TTC549 (cell line): ENCODE data around the gene PPP1R15A.
"Not testable (repeated sequence)": the region's sequence is repeated elsewhere in the genome, so short reads cannot be mapped to it uniquely, and the experiment has no call there.

Source experiments
- FAIRE-seq: peaks from 2 replicates; lab custom pipeline; 2012; peaks lifted over from hg19 to GRCh38; lab: Jason Lieb, UNC

PPP1R15A gene

DNA sequence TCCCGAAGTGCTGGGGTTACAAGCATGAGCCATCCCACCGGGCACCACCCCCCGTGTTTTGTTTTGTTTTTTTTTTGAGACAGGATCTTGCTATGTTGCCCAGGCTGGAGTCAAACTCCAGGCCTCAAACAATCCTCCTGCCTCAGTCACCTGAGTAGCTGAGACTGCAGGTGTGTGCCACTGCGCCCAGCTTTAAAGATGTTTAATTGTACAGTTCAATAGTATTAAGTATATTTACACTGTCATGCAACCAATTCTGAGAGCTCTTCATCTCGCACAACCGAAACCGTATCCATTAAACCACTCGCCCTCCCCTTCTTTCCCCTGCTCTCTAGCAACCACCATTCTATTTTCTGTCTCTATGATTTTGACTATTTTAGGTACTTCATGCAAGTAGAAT, 43.5 kb downstream of the PPP1R15A start:
- no peak for FAIRE-seq

DNA sequence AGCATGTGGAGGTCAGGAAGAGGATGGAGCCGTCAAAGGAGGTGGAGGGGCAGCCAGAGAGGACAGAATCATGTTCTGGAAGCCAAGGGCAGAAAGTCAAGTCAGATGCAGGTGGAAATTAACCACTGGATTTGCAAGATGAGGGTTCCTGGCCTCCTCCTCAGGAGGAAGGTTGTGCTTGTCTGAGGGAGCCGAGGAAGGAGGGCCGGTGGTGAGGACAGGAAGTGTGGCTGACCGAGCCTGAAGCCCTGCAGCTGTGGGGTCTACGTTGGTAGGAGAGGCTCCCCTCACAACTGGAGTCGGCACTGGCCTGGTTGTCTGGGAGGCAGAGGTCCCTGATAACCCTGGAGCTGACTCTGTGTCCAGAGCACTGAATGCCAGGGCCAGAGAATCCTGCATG, 45.9 kb downstream of the PPP1R15A start:
- FAIRE-seq, result no peak

DNA sequence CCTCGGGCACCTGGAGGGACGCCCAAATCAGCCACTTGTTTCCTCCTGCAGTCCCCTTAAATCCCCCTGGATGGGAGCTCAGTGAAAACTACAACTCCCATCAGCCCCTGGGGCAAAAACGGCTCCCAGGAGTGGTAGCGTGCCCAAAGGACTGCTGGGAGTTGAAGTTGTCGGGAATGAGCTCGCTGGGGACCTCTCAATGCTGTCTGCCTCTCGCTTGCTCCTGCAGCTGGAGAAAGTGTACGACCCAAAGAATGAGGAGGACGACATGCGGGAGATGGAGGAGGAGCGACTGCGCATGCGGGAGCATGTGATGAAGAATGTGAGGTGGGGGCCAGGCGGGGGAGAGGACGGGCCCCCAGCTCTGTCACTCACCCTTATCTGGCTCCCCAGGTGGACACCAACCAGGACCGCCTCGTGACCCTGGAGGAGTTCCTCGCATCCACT, 46.6 kb downstream of the PPP1R15A start:
- FAIRE-seq, result no peak

DNA sequence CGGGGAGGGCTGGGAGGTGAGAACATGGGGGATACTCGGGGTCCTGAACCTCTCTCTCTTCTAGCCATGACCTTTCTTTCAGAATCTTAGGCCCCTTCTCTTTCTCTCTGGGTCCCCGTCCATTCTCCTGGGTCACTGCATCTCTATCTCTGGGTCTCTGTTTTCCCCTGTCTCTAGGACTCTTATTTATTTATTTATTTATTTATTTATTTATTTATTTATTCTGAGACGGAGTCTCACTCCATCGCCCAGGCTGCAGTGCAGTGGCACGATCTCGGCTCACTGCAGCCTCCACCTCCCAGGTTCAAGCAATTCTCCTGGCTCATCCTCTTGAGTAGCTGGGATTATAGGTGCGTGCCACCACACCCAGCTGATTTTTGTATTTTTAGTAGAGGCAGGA, 47.0 kb downstream of the PPP1R15A start:
- not testable (repeated sequence) for FAIRE-seq

DNA sequence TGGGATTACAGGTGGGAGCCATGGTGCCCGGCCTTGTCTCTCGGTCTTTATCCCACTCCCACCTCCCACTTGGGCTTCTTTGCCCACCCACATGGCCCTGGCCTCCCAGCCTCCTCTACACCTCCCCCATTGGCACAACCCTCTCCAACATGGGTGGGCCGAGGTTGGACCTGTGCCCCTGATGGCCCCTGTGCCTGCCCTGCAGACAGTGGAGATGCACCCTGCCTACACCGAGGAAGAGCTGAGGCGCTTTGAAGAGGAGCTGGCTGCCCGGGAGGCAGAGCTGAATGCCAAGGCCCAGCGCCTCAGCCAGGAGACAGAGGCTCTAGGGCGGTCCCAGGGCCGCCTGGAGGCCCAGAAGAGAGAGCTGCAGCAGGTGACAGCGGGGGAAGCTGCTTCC, 48.7 kb downstream of the PPP1R15A start:
- no peak for FAIRE-seq

DNA sequence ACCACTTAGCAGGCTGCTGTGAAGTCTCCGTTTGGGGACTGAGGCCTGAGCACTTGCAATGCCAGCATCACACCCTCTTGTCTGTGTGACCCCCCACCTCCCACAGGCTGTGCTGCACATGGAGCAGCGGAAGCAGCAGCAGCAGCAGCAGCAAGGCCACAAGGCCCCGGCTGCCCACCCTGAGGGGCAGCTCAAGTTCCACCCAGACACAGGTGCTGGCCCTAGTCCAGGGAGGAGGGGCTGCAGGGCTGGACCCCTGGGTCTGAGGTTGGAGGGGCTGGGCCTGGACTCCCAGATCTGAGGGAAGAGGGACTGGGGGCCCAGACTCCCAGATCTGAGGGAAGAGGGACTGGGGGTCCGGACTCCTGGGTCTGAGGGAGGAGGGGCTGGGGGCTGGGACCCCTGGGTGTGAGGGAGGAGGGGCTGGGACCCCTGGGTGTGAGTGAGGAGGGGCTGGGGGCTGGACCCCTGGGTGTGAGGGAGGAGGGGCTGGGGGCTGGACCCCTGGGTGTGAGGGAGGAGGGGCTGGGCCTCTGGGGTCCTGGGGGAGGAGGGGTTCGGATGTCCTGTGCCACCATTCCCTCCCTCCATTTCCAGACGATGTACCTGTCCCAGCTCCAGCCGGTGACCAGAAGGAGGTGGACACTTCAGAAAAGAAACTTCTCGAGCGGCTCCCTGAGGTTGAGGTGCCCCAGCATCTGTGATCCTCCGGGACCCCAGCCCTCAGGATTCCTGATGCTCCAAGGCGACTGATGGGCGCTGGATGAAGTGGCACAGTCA, 49.7 kb downstream of the PPP1R15A start:
- no peak for FAIRE-seq

DNA sequence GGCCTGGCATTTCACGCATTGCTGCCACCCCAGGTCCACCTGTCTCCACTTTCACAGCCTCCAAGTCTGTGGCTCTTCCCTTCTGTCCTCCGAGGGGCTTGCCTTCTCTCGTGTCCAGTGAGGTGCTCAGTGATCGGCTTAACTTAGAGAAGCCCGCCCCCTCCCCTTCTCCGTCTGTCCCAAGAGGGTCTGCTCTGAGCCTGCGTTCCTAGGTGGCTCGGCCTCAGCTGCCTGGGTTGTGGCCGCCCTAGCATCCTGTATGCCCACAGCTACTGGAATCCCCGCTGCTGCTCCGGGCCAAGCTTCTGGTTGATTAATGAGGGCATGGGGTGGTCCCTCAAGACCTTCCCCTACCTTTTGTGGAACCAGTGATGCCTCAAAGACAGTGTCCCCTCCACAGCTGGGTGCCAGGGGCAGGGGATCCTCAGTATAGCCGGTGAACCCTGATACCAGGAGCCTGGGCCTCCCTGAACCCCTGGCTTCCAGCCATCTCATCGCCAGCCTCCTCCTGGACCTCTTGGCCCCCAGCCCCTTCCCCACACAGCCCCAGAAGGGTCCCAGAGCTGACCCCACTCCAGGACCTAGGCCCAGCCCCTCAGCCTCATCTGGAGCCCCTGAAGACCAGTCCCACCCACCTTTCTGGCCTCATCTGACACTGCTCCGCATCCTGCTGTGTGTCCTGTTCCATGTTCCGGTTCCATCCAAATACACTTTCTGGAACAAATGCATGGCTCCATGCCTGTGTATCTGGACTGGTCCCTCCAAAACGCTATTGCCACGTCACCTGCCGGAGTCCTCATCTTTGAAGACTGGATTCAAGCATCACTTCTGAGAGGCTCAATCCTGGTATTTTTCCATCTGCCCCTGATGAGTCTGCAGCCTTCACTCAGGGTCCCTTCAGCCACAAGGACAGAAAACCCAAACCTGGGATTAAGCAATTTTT, 50.6 kb downstream of the PPP1R15A start:
- FAIRE-seq, result no peak

- no peak for FAIRE-seq
These were observed 53.1 kb downstream of the PPP1R15A start for GRCh38 chr19:48925240-48925843.
